IMR-90 (cell line): ENCODE measurements around the gene DHRS3. TPM values are rescaled to one million over a fixed set of nuclear protein-coding genes. Genes with fewer than 3 reads are reported as not detected.

ENCODE experiments used
- ATAC-seq: fragments of 200-7000 bp; cut with Tn5 transposase; 2 replicates; pipeline ENCODE4 v1.9.1; 2020; ENCODE audit warnings: low read depth, mild to moderate bottlenecking, moderate library complexity
- BruUV-seq: library from RNA; stranded (reverse); fragments of 400-500 nt; replicated peaks from 2 replicates; lab custom pipeline; 2021; lab: Mats Ljungman, UMichigan
- CTCF ChIA-PET: fragments of 300-600 bp; formaldehyde crosslinking; extraction: SDS; loops from one replicate; lab custom pipeline; 2021; ENCODE audit warnings: antibody characterized with exemption; lab: Yijun Ruan, JAX
- POLR2A ChIA-PET: fragments of 300-600 bp; sonication (Branson Sonifier 250); formaldehyde crosslinking; loops from one replicate; lab custom pipeline; 2022; ENCODE audit warnings: antibody characterized with exemption; ENCODE audit not compliant: unreplicated experiment; lab: Charles Lee
- DNase-seq: peaks from one replicate; pipeline ENCODE4 v3.0.0; 2013
- H2AFZ ChIP-seq: replicated peaks from 2 replicates; pipeline ENCODE3; 2013; ENCODE audit warnings: low read length, mild to moderate bottlenecking; ENCODE audit not compliant: poor library complexity
- H2AK5ac ChIP-seq: 2 replicates; pipeline ENCODE4 v1.6.1; 2013; ENCODE audit warnings: low read depth, low read length, inconsistent platforms
- H2AK9ac ChIP-seq: replicated peaks from 2 replicates; pipeline ENCODE3; 2013; ENCODE audit warnings: mild to moderate bottlenecking, low read depth, low read length, moderate library complexity; ENCODE audit not compliant: poor library complexity
- H2BK120ac ChIP-seq: 2 replicates; pipeline ENCODE4 v1.6.1; 2013; ENCODE audit warnings: low read depth, low read length, inconsistent platforms
- H2BK15ac ChIP-seq: 3 replicates; pipeline ENCODE4 v1.6.1; 2013; ENCODE audit warnings: low read depth, low read length, inconsistent platforms
- H2BK20ac ChIP-seq: 2 replicates; pipeline ENCODE4 v1.6.1; 2013; ENCODE audit warnings: low read depth, mild to moderate bottlenecking, inconsistent platforms, low read length, moderate library complexity
- H2BK5ac ChIP-seq: 2 replicates; pipeline ENCODE4 v1.6.1; 2013; ENCODE audit warnings: mild to moderate bottlenecking, low read depth, low read length, inconsistent platforms; ENCODE audit not compliant: poor library complexity, severe bottlenecking
- H3K14ac ChIP-seq: replicated peaks from 2 replicates; pipeline ENCODE4 v1.6.1; 2013; ENCODE audit warnings: low read depth, low read length, inconsistent platforms
- H3K18ac ChIP-seq: 2 replicates; pipeline ENCODE4 v1.6.1; 2013; ENCODE audit warnings: low read depth, low read length, control low read depth
- H3K23ac ChIP-seq: 2 replicates; pipeline ENCODE4 v1.6.1; 2013; ENCODE audit warnings: low read depth, low read length, inconsistent platforms
- H3K27ac ChIP-seq: 2 replicates; pipeline ENCODE4 v1.5.1; 2013; ENCODE audit warnings: mild to moderate bottlenecking, control low read depth, low read length; ENCODE audit not compliant: insufficient read depth
- H3K27me3 ChIP-seq: 2 replicates; pipeline ENCODE4 v1.6.1; 2013; ENCODE audit warnings: low read length; ENCODE audit not compliant: control insufficient read depth, insufficient read depth
- H3K36me3 ChIP-seq: 2 replicates; pipeline ENCODE4 v1.6.1; 2013; ENCODE audit warnings: low read length, mixed read lengths; ENCODE audit not compliant: control insufficient read depth, insufficient read depth
- H3K4ac ChIP-seq: 2 replicates; pipeline ENCODE4 v1.6.1; 2013; ENCODE audit warnings: low read depth, low read length, inconsistent platforms
- H3K4me1 ChIP-seq: 2 replicates; pipeline ENCODE4 v1.6.1; 2013; ENCODE audit warnings: low read length, mixed read lengths; ENCODE audit not compliant: control insufficient read depth, insufficient read depth
- H3K4me2 ChIP-seq: 2 replicates; pipeline ENCODE4 v1.6.1; 2013; ENCODE audit warnings: low read depth, mild to moderate bottlenecking, control low read depth, low read length, moderate library complexity
- H3K4me3 ChIP-seq: 2 replicates; pipeline ENCODE4 v1.5.1; 2013; ENCODE audit warnings: low read depth, mild to moderate bottlenecking, control low read depth, low read length, moderate library complexity; ENCODE audit not compliant: insufficient read depth
- H3K56ac ChIP-seq: 2 replicates; pipeline ENCODE4 v1.6.1; 2013; ENCODE audit warnings: low read length, inconsistent platforms; ENCODE audit not compliant: insufficient read depth; ENCODE audit errors: extremely low read depth
- H3K79me1 ChIP-seq, 2 experiments: 2 replicates each; pipeline ENCODE4 v1.6.1; 2013; ENCODE audit warnings: low read length in 2 of 2, inconsistent platforms in 1 of 2, low read depth in 1 of 2
- H3K9ac ChIP-seq: 2 replicates; pipeline ENCODE4 v1.6.1; 2013; ENCODE audit warnings: low read depth, low read length, control low read depth
- H3K9me1 ChIP-seq: 2 replicates; pipeline ENCODE4 v1.6.1; 2013; ENCODE audit warnings: low read length, inconsistent platforms; ENCODE audit not compliant: insufficient read depth
- H3K9me3 ChIP-seq: 2 replicates; pipeline ENCODE4 v1.6.1; 2013; ENCODE audit warnings: low read length; ENCODE audit not compliant: control insufficient read depth, insufficient read depth
- H4K20me1 ChIP-seq: 2 replicates; pipeline ENCODE4 v1.6.1; 2013; ENCODE audit warnings: low read length, inconsistent platforms; ENCODE audit not compliant: insufficient read depth
- H4K5ac ChIP-seq: 2 replicates; pipeline ENCODE4 v1.6.1; 2013; ENCODE audit warnings: mild to moderate bottlenecking, low read depth, low read length, control low read depth
- H4K8ac ChIP-seq, 2 experiments: 2 replicates each; pipeline ENCODE4 v1.6.1; 2013; ENCODE audit warnings: low read depth in 2 of 2, low read length in 2 of 2, control low read depth in 1 of 2, inconsistent platforms in 1 of 2
- H4K91ac ChIP-seq: 2 replicates; pipeline ENCODE4 v1.6.1; 2013; ENCODE audit warnings: low read depth, low read length, inconsistent platforms; ENCODE audit not compliant: insufficient read depth
- MAZ ChIP-seq: IDR thresholded peaks from 2 replicates; pipeline ENCODE4 v1.6.1; 2012; ENCODE audit warnings: low read depth, mild to moderate bottlenecking, low read length, improper control_type of control experiment, moderate library complexity, borderline replicate concordance
- RAD21 ChIP-seq: IDR thresholded peaks from 2 replicates; pipeline ENCODE4 v1.6.1; 2012; ENCODE audit warnings: low read length, improper control_type of control experiment
- RCOR1 ChIP-seq: IDR thresholded peaks from 2 replicates; pipeline ENCODE4 v1.6.1; 2012; ENCODE audit warnings: mild to moderate bottlenecking, low read length, improper control_type of control experiment; ENCODE audit not compliant: insufficient replicate concordance
- RFX5 ChIP-seq: IDR thresholded peaks from 2 replicates; pipeline ENCODE4 v1.8.0; 2012; ENCODE audit warnings: low read depth, mild to moderate bottlenecking, low read length, moderate library complexity
- SMC3 ChIP-seq: fragments of 150-350 bp; IDR thresholded peaks from 2 replicates; pipeline ENCODE4 v1.6.1; 2016; ENCODE audit warnings: low read depth, mild to moderate bottlenecking, antibody characterized with exemption, low read length, moderate library complexity
- WGBS, 2 experiments: methylation state at CpG; one replicate each; pipeline versions ENCODE4 v1.1.5 to v1.1.7; 2013; ENCODE audit warnings: missing lambda C conversion rate in 2 of 2; ENCODE audit not compliant: insufficient read length in 1 of 2; ENCODE audit errors: extremely low coverage in 2 of 2; 5-methylcytosine and 5-hydroxymethylcytosine counted together
- dilution Hi-C: fragments of 300-500 bp; cut with HindIII; formaldehyde crosslinking; loops from one replicate; pipeline ENCODE4 v1.14.3; 2018; ENCODE audit warnings: low sequenced_read_pairs; ENCODE audit not compliant: unreplicated experiment
- in situ Hi-C: fragments of 300-500 bp; cut with MboI; formaldehyde crosslinking; loops from 3 replicates; pipeline ENCODE4 v1.14.3; 2019; ENCODE audit warnings: low sequenced_read_pairs, inconsistent platforms, mixed read lengths
- intact Hi-C: fragments of 100-400 bp; cut with micrococcal nuclease; formaldehyde crosslinking; loops from 2 replicates; pipeline ENCODE4 v1.10.0; 2022
- polyA plus RNA-seq, 3 experiments: library from polyadenylated mRNA; depleted of rRNA; stranded (reverse); fragments of >200 nt; gene quantifications; 2 replicates each; pipeline ENCODE4 v1.2.3, GENCODE V29; 2012; ENCODE audit warnings: low replicate concordance in 1 of 3
- total RNA-seq: library from RNA; depleted of rRNA; stranded (reverse); fragments of >200 nt; gene quantifications from 2 replicates; pipeline ENCODE4 v1.2.3, GENCODE V29; 2012
- TF ChIP-seq, protein P1 (sequence below): fragments of 150-350 bp; IDR thresholded peaks from 2 replicates; pipeline ENCODE4 v1.6.1; 2017; ENCODE audit warnings: mild to moderate bottlenecking, antibody characterized with exemption, low read length, low read depth

The DHRS3 gene
- total and polyA plus RNA-seq, 2 of the 4 experiments (the other 2 are of a cell fraction), result 11.2 to 14.5 TPM

DNA sequence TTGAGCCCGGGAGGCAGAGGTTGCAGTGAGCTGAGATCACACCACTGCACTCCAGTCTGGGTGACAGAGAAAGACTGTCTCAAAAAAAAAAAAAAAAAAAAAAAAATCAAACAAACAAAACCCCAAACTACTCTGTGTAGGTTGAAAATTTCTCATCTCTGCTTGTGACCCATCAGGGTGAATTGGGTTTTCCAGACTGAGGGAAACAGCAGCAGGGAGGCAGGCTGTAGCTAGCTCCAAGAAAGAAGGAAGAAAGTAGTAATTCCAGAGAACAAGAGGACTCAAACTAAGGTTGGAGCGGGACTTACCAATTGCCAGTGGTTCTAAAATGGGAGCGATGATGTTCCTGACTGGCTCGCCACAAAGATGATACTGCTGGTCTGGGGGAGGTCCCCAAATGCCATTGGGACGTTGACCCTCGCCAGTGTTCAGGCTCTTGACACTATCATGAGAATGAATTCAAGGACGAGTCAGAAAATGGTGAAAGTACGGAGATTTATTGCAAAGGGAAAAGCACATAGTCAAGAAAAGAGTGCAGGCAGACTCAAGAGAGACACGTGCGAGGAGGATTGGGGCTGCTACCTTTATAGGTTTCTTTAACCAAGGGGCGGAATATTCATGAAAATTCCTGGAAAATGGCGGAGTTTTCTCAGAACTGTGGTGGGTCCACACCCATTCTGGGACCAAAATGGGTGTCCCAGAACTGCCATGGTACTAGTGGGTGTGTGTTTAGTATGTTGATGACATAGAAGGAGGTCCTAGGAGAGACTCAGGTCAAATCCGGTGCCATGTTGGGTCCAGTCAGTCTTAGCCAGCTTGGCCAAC lies 39.3 kb upstream of the DHRS3 start:
- ChIA-PET CTCF (interaction anchor here (1.0 kb wide), 1 partner anchor 343 kb away, joined by 4 read pairs; no protein-coding TSS in a partner anchor), POLR2A (interaction anchor here (0.6 kb wide), 1 partner anchor 196 kb away, joined by 3 read pairs; no protein-coding TSS in a partner anchor)
- dilution Hi-C loops, result no loop called here
- WGBS, 2 experiments, result 90% methylated on average over 7 of the region's 13 CpGs; no CpG with 5 or more reads in 1 of the 2 experiments
- no peak overlapping the region for H4K8ac ChIP-seq
- H2AK9ac ChIP-seq, result no peak overlapping the region
- H2AFZ ChIP-seq, result no peak overlapping the region
- H3K79me1 ChIP-seq, result no peaks in the 10 kb centered on the region
- H3K4me3 ChIP-seq, result no peak overlapping the region
- no peak overlapping the region for H2BK5ac ChIP-seq
- H2BK20ac ChIP-seq, result no peak overlapping the region
- H3K18ac ChIP-seq, result no peak overlapping the region
- no peaks in the 10 kb centered on the region for H3K4me1 ChIP-seq
- H3K4me2 ChIP-seq, result no peak overlapping the region
- H3K4ac ChIP-seq, result no peak overlapping the region
- H4K5ac ChIP-seq, result no peak overlapping the region
- no peaks in the 10 kb centered on the region for H3K9me3 ChIP-seq
- DNase-seq (no peak), ATAC-seq (no peak)
- no peak overlapping the region for H3K9ac ChIP-seq
- intact Hi-C loops, result loop anchor here (10.0 kb wide), 1 partner anchor 532 kb away; no protein-coding TSS in a partner anchor
- no peak overlapping the region for H2BK120ac ChIP-seq
- TF ChIP-seq SMC3 (no peak), MAZ (no peak), RCOR1 (no peak), RFX5 (no peak), RAD21 (no peak)
- TF ChIP-seq, protein P1, sequence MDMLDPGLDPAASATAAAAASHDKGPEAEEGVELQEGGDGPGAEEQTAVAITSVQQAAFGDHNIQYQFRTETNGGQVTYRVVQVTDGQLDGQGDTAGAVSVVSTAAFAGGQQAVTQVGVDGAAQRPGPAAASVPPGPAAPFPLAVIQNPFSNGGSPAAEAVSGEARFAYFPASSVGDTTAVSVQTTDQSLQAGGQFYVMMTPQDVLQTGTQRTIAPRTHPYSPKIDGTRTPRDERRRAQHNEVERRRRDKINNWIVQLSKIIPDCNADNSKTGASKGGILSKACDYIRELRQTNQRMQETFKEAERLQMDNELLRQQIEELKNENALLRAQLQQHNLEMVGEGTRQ, result no peak
- H4K91ac ChIP-seq, result no peak overlapping the region
- H2AK5ac ChIP-seq, result no peak overlapping the region
- H3K14ac ChIP-seq, result no peak overlapping the region
- H3K56ac ChIP-seq, result no peak overlapping the region
- BruUV-seq, result no TSS peak
- no peak overlapping the region for H3K23ac ChIP-seq
- no peaks in the 10 kb centered on the region; the same call in 1 of the 2 replicates for H3K9me1 ChIP-seq
- H2BK15ac ChIP-seq, result no peak overlapping the region
- no peak overlapping the region for H3K27ac ChIP-seq
- no peaks in the 10 kb centered on the region; the same call in 1 of the 2 replicates for H4K20me1 ChIP-seq
- H3K36me3 ChIP-seq, result no peaks in the 10 kb centered on the region
- in situ Hi-C loops, result no loop called here
- H3K27me3 ChIP-seq, result peaks cover 28% of the 10 kb centered on the region
